Measurements from ENCODE around the gene ANXA1.

GRCh38 chr9:73160868-73161267 lies 9.2 kb downstream of the ANXA1 start:
- TF ChIP-seq TAF1 (conservative IDR thresholded peaks at IDR 0.05) (no peak), CTCF (IDR thresholded peaks at IDR 0.05; ENCODE audit: low read depth, low read length, missing input control) (no peak), REST (IDR thresholded peaks at IDR 0.05) (no peak), SP1 (IDR thresholded peaks at IDR 0.05) (no peak), YY1 (IDR thresholded peaks at IDR 0.05) (no peak), ZBTB33 (IDR thresholded peaks at IDR 0.05) (no peak), MAX (IDR thresholded peaks at IDR 0.05) (no peak), RXRA (IDR thresholded peaks at IDR 0.05) (no peak), FOXA1 (IDR thresholded peaks at IDR 0.05) (no peak), JUND (IDR thresholded peaks at IDR 0.05) (no peak)

All from liver (tissue), 3 donors.